Fibroblast of gingiva (primary cell): ENCODE measurements around the gene TAS2R50.

Experiments used
- DNase-seq: peaks from one replicate; pipeline ENCODE4 v3.0.0-alpha.2; 2011; ENCODE audit warnings: low read depth

TAS2R50 gene

GRCh38 chr12:10952645-10953044 is 34.1 kb downstream of the TAS2R50 start:
- no peak for DNase-seq

DNA sequence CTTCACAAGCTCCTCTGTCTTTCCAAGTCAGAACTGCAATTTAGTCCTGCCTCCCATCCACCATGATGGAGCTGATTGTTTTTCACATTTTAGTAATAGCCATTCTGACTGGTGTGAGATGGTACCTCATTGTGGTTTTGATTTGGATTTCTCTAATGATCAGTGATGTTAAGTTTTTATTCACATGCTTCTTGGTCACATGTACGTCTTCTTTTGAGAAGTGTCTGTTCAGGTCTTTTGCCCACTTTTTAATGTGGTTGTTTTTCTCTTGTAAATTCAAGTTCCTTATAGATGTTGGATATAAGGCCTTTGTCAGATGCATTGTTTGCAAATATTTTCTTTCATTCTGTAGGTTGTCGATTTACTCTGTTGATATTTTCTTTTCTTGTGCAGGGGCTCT is 43.5 kb downstream of the TAS2R50 start:
- no peak for DNase-seq

DNA sequence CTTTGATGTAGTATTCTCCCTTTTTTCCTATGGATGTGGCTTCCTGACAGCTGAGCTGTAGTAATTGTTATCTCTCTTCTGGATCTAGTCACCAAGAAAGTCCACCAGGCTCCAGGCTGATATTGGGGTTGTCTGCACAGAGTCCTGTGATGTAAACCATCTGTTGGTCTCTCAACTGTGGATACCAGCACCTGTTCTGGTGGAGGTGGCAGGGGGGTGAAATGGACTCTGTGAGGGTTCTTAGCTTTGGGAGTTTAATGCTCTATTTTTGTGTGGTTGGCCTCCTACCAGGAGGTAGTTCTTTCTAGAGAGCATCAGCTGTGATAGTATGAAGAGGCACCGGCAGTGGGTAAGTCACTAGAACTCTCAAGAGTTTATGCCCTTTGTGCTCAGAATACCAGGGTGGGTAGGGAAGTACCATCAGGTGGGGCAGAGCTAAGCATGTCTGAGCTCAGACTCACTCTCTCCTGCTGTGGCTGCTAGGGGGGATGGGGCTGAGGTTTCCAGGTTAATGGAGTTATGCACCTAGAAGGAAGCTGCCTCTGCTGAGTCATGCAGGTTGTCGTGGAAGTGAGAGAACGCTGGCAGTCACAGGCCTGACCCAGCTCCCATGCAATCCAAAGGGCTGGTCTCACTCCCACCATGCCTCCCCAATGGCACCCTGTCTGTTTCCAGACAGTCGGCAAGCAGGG is 44.6 kb downstream of the TAS2R50 start:
- no peak for DNase-seq

DNA sequence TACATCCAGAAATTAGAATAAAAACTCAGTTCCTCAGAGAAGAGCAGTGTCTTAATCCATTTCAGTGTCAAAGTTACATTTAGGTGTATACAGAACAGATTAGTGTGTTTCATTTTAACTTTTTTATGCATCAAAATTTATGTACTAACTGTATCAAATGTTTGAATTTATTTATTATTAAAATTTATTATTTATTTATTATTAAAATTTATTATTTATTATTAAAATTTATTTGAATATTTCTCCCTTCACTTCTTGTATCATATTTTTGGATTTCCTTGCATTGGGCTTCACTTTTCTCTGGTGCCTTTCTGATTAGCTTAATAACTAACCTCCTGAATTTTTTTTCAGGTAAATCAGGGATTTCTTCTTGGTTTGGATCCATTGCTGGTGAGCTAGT is 45.3 kb downstream of the TAS2R50 start:
- no peak for DNase-seq

DNA sequence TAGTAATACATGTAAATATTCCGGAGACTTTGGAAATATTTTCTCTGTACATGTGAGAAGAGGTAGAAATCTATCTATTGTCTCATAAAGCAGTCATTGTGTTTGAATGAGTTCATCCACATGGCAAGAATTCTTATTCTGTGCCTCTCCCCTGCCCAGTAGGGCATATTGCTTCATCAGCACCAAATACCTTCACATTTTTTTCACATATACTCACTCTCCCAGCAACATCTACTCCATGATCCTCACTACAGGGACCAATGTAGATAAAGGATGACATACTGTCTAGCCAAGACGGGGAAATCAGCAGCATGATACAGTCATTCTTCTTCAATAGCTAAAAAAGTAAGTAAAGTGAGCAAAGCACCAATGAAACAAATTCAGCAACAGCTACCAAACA is 46.3 kb downstream of the TAS2R50 start:
- DNase-seq: peak; percentile 43

GRCh38 chr12:10939163-10939562 is 47.5 kb downstream of the TAS2R50 start, which contains the start of gene TAS2R14:
Gene TAS2R14 (minus strand): TSS chr12:10939263. CDS start chr12:10939207, 56 bp downstream.
- DNase-seq: no peak

GRCh38 chr12:10936506-10936905 is 50.2 kb downstream of the TAS2R50 start:
- no peak for DNase-seq
